ENCODE data around the gene LTBR. TPM values are rescaled to one million over a fixed set of nuclear protein-coding genes. Genes with fewer than 3 reads are reported as not detected.

Gene LTBR
- total and polyA plus RNA-seq, 2 donors (not counting 3 experiments of a cell fraction or from before 2014, with no cell fraction given): 70.7 to 102 TPM

DNA sequence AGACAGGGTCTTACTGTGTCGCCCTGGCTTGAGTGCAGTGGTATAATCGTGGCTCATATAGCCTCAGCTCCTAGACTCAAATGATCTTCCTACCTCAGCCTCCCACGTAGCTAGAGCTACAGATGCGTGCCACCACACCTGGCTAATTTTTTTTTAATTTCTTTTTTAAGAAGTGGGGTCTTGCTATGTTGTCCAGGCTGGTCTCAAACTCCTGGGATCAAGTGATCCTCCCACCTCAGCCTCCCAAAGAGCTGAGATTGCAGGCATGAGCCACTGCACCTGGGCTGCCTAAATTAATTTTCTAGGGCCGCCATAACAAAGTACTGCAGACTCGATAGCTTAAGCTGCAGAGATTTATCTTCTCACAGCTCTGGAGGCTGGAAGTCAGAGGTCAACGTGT lies 9.1 kb downstream of the LTBR start:
- TF ChIP-seq EZH2 (IDR thresholded peaks at IDR 0.05; ENCODE audit: borderline replicate concordance, low read depth, low read length, severe bottlenecking) (no peak), POLR2A (IDR thresholded peaks at IDR 0.05; ENCODE audit: low read depth, low read length) (no peak), POLR2AphosphoS5 (IDR thresholded peaks at IDR 0.05; ENCODE audit: insufficient read depth, low read depth, low read length) (no peak), FOS (IDR thresholded peaks at IDR 0.05; ENCODE audit: borderline replicate concordance, insufficient read depth, low read length) (no peak)
- CTCF ChIA-PET: interaction anchor here (1.0 to 2.1 kb wide), 4 partner anchors 12 to 72 kb away, joined by 3 to 5 read pairs (median 4); no protein-coding TSS in a partner anchor

GRCh38 chr12:6394398-6394797 lies 10.4 kb downstream of the LTBR start:
- no peak for DNase-seq (ENCODE audit: low read depth, low spot score)
- Histone ChIP-seq H3K27me3 (ENCODE audit: control insufficient read depth in 2 of 2, insufficient read depth in 2 of 2, low read length in 2 of 2) (no peaks in the 10 kb centered on the region), H3K9me1 (replicated peaks; ENCODE audit: control insufficient read depth, extremely low read depth, insufficient read depth, low read length) (no peaks in the 10 kb centered on the region), H2AFZ (ENCODE audit: low read depth, low read length) (no peak overlapping the region), H3K9me3 (replicated peaks; ENCODE audit: control insufficient read depth, insufficient read depth, low read length) (no peaks in the 10 kb centered on the region), H3K4me1 (ENCODE audit: control insufficient read depth, extremely low read depth, insufficient read depth, low read length) (peaks cover 2% of the 10 kb centered on the region), H3K79me2 (ENCODE audit: control insufficient read depth, insufficient read depth, low read length) (no peaks in the 10 kb centered on the region), H3K36me3 (ENCODE audit: control insufficient read depth in 2 of 2, extremely low read depth in 1 of 2, insufficient read depth in 2 of 2, low read length in 2 of 2) (peaks cover 2 to 6% of the 10 kb centered on the region in 2 experiments), H3K4me3 (replicated peaks in 1 of 3; ENCODE audit: insufficient read depth in 1 of 3, low read depth in 1 of 3, low read length in 3 of 3) (no peak overlapping the region), H3K27ac (ENCODE audit: insufficient read depth, low read depth, low read length) (no peak overlapping the region), H3K4me2 (ENCODE audit: insufficient read depth, low read length) (no peak overlapping the region), H4K20me1 (replicated peaks; ENCODE audit: control insufficient read depth, extremely low read depth, insufficient read depth, low read length) (no peaks in the 10 kb centered on the region), H3K9ac (replicated peaks; ENCODE audit: extremely low read depth, insufficient read depth, low read length) (no peak overlapping the region)
- no TSS peak for BruUV-seq (replicated peaks)
- no peak for TF ChIP-seq CTCF (IDR thresholded peaks at IDR 0.05; ENCODE audit: extremely low read depth in 1 of 2, insufficient read depth in 1 of 2, low read depth in 1 of 2, low read length in 2 of 2)
- TF ChIP-seq FOS (IDR thresholded peaks at IDR 0.05; ENCODE audit: borderline replicate concordance, insufficient read depth, low read length): no peak
- no peak for TF ChIP-seq GATA2 (IDR thresholded peaks at IDR 0.05; ENCODE audit: insufficient read depth, insufficient read length, low read depth, low read length)
- ChIA-PET CTCF (no interaction called here), POLR2A (no interaction called here)
- no peak for FAIRE-seq
- dilution Hi-C loops (cut with MboI; ENCODE audit: extremely low pct_ligation_motif_present, low sequenced_read_pairs) (no loop called here), intact Hi-C loops (cut with micrococcal nuclease) (no loop called here)

More for the DNA sequence above, 9.1 kb downstream of the LTBR start:
- BruUV-seq (replicated peaks): no TSS peak
- FAIRE-seq (peak; percentile 12), DNase-seq (ENCODE audit: low read depth, low spot score) (no peak)
- Histone ChIP-seq H3K4me1 (ENCODE audit: control insufficient read depth, extremely low read depth, insufficient read depth, low read length) (peaks cover 2% of the 10 kb centered on the region), H3K27ac (ENCODE audit: insufficient read depth, low read depth, low read length) (no peak overlapping the region), H3K9me3 (replicated peaks; ENCODE audit: control insufficient read depth, insufficient read depth, low read length) (no peaks in the 10 kb centered on the region), H3K9ac (replicated peaks; ENCODE audit: extremely low read depth, insufficient read depth, low read length) (no peak overlapping the region), H3K36me3 (ENCODE audit: control insufficient read depth in 2 of 2, extremely low read depth in 1 of 2, insufficient read depth in 2 of 2, low read length in 2 of 2) (peaks cover 5 to 18% of the 10 kb centered on the region in 2 experiments), H2AFZ (ENCODE audit: low read depth, low read length) (no peak overlapping the region), H4K20me1 (replicated peaks; ENCODE audit: control insufficient read depth, extremely low read depth, insufficient read depth, low read length) (no peaks in the 10 kb centered on the region), H3K4me2 (ENCODE audit: insufficient read depth, low read length) (no peak overlapping the region), H3K79me2 (ENCODE audit: control insufficient read depth, insufficient read depth, low read length) (no peaks in the 10 kb centered on the region), H3K27me3 (ENCODE audit: control insufficient read depth in 2 of 2, insufficient read depth in 2 of 2, low read length in 2 of 2) (no peaks in the 10 kb centered on the region), H3K4me3 (replicated peaks in 1 of 3; ENCODE audit: insufficient read depth in 1 of 3, low read depth in 1 of 3, low read length in 3 of 3) (no peak overlapping the region), H3K9me1 (replicated peaks; ENCODE audit: control insufficient read depth, extremely low read depth, insufficient read depth, low read length) (no peaks in the 10 kb centered on the region)
- intact Hi-C loops (cut with micrococcal nuclease) (no loop called here), dilution Hi-C loops (cut with MboI; ENCODE audit: extremely low pct_ligation_motif_present, low sequenced_read_pairs) (no loop called here)
- POLR2A ChIA-PET: interaction anchor here (1.1 kb wide), 1 partner anchor 57 kb away, joined by 3 read pairs; no protein-coding TSS in a partner anchor

Data from endothelial cell of umbilical vein (primary cell).